ENCODE results near the gene CRYGA. TPM values are rescaled to one million over a fixed set of nuclear protein-coding genes. Genes with fewer than 3 reads are reported as not detected.

Gene CRYGA, protein sequence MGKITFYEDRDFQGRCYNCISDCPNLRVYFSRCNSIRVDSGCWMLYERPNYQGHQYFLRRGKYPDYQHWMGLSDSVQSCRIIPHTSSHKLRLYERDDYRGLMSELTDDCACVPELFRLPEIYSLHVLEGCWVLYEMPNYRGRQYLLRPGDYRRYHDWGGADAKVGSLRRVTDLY
- total RNA-seq (2014; rRNA removed; shearing (Covaris generic)) (not detected in 2 replicates), polyA plus RNA-seq (2016; fragmentation: Nextera tagmentation; extraction: Ambion mirVana) (not detected in 2 replicates)

DNA sequence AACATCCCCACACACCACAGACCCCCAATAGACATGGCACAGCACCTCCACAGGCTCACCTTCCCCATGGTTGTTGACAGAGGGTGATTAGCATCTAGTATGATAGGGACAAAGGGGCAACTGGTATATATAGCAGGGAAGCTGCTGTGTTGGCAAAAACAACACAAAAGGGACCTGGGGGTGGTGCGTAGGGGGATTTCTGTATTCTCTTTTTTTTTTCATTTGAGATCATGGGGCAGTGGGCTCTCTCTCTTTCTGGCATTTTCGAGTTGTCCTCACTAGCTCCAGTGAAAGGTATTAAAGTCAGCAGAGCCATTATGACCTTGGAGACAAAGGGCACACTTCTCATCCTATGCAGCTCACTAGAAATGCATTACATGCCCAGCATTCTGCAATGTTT, at the start of gene CRYGA:
TSS of gene CRYGA (minus strand) at position 101 of the 400 bp plus-strand sequence. CDS start at position 68, 33 bp downstream.
- Histone ChIP-seq H3K4me3 (no peak within 1 kb of the TSS), H3F3A (ENCODE audit: insufficient read depth) (no peaks in the 10 kb centered on the region), H3K79me2 (ENCODE audit: insufficient read depth) (no peaks in the 10 kb centered on the region), H2AFZ (no peak within 1 kb of the TSS), H3K4me1 (ENCODE audit: insufficient read depth) (no peaks in the 10 kb centered on the region), H3K36me3 (ENCODE audit: low read depth) (no peaks in the 10 kb centered on the region), H3K4me2 (ENCODE audit: unreplicated experiment) (no peak within 1 kb of the TSS), H3K27me3 (replicated peaks; ENCODE audit: insufficient read depth) (peaks cover 7% of the 10 kb centered on the region), H3K9ac (no peak within 1 kb of the TSS), H4K20me1 (ENCODE audit: insufficient read depth) (no peaks in the 10 kb centered on the region), H3K9me2 (ENCODE audit: insufficient read depth) (no peaks in the 10 kb centered on the region), H3K27ac (no peak within 1 kb of the TSS), H3K9me3 (ENCODE audit: low read depth) (no peaks in the 10 kb centered on the region)
- in situ Hi-C loops (cut with MboI) = no loop called here
- DNase-seq = no peak
- WGBS, 2 experiments (ENCODE audit: low coverage in 1 of 2, low lambda C conversion rate in 2 of 2, missing lambda C conversion rate in 2 of 2) = 29 to 42% methylated on average over 2 of the region's 2 CpGs
- TF ChIP-seq EZH2phosphoT487 (IDR thresholded peaks at IDR 0.05; ENCODE audit: insufficient read depth, low read depth) (no peak), EZH2 (IDR thresholded peaks at IDR 0.05; ENCODE audit: insufficient read depth, poor library complexity, severe bottlenecking) (no peak)

DNA sequence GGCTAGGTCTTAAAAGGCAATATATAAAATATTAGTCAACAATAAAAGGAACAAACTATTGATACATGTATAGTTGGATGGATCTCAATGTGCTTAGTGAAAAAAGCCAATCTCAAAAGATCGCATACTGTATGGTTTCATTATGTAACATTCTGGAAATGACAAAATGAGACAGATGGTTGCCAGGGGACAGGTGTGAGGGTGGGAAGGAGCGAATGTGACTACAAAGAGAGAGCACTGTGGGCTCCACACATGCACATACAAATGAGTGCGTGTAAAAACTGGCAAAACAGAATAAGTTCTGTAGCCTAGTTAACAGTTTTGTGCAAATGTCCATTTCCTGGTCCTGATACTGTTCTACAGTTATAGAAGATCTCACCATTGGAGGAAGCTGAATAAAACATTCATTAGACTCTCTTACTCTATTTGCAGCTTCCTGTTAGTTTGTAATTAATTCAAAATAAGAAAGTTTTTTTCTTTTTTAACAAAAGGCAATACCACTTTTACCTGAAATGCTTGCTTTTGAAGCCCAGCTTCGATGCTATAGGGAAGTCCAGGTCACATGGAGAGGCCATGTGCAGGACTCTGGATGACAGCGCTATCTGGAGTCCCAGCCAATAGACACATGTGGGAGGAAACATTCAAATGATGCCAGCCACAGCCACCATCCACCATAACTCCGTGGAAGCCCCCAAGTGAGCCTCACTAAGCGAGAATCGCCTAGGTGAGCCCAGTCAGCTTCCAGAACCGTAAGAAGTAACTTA, 47.5 kb upstream of the CRYGA start:
- Histone ChIP-seq H3K9me2 (ENCODE audit: insufficient read depth) (no peaks in the 10 kb centered on the region), H3K27ac (no peak overlapping the region), H3K4me2 (ENCODE audit: unreplicated experiment) (no peak overlapping the region), H3K27me3 (replicated peaks; ENCODE audit: insufficient read depth) (no peaks in the 10 kb centered on the region), H3K4me3 (no peak overlapping the region), H3F3A (ENCODE audit: insufficient read depth) (no peaks in the 10 kb centered on the region), H3K4me1 (ENCODE audit: insufficient read depth) (no peaks in the 10 kb centered on the region), H3K36me3 (ENCODE audit: low read depth) (no peaks in the 10 kb centered on the region), H2AFZ (no peak overlapping the region), H3K79me2 (ENCODE audit: insufficient read depth) (no peaks in the 10 kb centered on the region), H3K9ac (no peak overlapping the region), H3K9me3 (ENCODE audit: low read depth) (no peaks in the 10 kb centered on the region), H4K20me1 (ENCODE audit: insufficient read depth) (no peaks in the 10 kb centered on the region)
- 38 to 47% methylated on average over 9 of the region's 9 CpGs for WGBS, 2 experiments (ENCODE audit: low coverage in 1 of 2, low lambda C conversion rate in 2 of 2, missing lambda C conversion rate in 2 of 2)
- TF ChIP-seq EZH2 (IDR thresholded peaks at IDR 0.05; ENCODE audit: insufficient read depth, poor library complexity, severe bottlenecking) (no peak), EZH2phosphoT487 (IDR thresholded peaks at IDR 0.05; ENCODE audit: insufficient read depth, low read depth) (no peak)
- in situ Hi-C loops (cut with MboI) = no loop called here
- no peak for DNase-seq

DNA sequence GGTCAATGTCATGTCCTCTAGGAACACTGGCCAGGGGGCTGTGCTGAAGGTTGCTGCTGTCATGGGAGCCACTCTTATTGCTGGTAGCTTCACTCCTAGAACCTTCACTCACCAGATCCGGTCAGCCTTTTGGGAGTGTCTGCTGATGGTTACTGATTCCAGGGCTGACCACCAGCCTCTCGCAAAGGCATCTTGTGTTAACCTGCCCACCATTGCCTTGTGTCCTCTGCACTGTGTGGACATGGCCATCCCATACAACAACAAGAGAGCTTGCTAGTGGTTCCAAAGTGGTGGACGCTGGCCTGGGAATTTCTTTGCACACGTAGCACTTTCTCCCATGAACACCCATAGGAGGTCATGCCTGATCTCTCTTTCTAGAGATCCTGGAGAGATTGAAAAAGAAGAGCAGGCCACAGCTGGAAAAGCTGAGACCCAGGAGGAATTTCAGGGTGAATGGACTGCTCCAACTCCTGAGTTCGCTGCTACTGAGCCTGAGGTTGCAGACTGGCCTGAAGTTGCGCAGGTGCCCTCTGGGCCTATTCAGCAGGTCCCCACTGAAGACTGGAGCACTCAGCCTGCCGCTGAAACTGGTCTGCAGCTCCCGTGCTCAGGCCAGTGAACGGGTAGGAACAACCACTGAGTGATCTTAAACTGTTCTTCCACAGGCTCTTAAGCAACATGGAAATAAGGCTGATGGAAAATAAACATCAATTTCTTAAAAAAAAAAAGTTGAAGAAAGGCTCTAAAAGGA, 45.1 kb upstream of the CRYGA start:
- H3K4me3 ChIP-seq = no peak overlapping the region
- in situ Hi-C loops (cut with MboI) = no loop called here
- H3K36me3 ChIP-seq (ENCODE audit: low read depth) = no peaks in the 10 kb centered on the region
- no peak overlapping the region for H3K4me2 ChIP-seq (ENCODE audit: unreplicated experiment)
- no peaks in the 10 kb centered on the region for H3K9me2 ChIP-seq (ENCODE audit: insufficient read depth)
- H3K4me1 ChIP-seq (ENCODE audit: insufficient read depth) = no peaks in the 10 kb centered on the region
- no peaks in the 10 kb centered on the region for H4K20me1 ChIP-seq (ENCODE audit: insufficient read depth)
- H3K9ac ChIP-seq = no peak overlapping the region
- no peak overlapping the region for H2AFZ ChIP-seq
- no peaks in the 10 kb centered on the region for H3K79me2 ChIP-seq (ENCODE audit: insufficient read depth)
- no peaks in the 10 kb centered on the region for H3F3A ChIP-seq (ENCODE audit: insufficient read depth)
- TF ChIP-seq EZH2phosphoT487 (IDR thresholded peaks at IDR 0.05; ENCODE audit: insufficient read depth, low read depth) = no peak
- TF ChIP-seq EZH2 (IDR thresholded peaks at IDR 0.05; ENCODE audit: insufficient read depth, poor library complexity, severe bottlenecking) = no peak
- no peaks in the 10 kb centered on the region for H3K9me3 ChIP-seq (ENCODE audit: low read depth)
- DNase-seq = no peak
- no peaks in the 10 kb centered on the region for H3K27me3 ChIP-seq (replicated peaks; ENCODE audit: insufficient read depth)
- H3K27ac ChIP-seq = no peak overlapping the region
- 56 to 59% methylated on average over 8 to 9 of the region's 9 CpGs for WGBS, 2 experiments (ENCODE audit: low coverage in 1 of 2, low lambda C conversion rate in 2 of 2, missing lambda C conversion rate in 2 of 2)

DNA sequence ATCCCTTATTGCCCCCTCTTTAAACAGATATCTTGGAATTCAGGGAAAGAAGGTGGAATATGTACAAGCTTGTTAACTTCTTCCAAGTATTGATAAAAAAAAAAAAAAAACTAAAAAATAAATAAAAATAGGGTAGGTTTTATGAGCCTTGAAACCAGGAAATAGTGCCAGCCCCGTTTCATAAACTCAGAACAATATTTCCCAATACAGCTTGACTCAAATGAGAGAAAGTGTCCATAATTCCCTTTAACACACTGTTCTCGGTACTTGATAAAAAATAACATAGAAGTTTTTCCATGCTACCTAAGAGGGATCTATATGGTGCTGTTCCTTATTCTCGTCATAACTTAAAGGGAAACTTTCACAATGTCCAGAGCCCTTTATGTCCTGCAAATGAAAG, 44.4 kb upstream of the CRYGA start:
- H3K9ac ChIP-seq = no peak overlapping the region
- no peak overlapping the region for H3K4me3 ChIP-seq
- no peak overlapping the region for H3K27ac ChIP-seq
- no peaks in the 10 kb centered on the region for H3F3A ChIP-seq (ENCODE audit: insufficient read depth)
- in situ Hi-C loops (cut with MboI) = no loop called here
- H2AFZ ChIP-seq = no peak overlapping the region
- 42 to 49% methylated on average over 3 of the region's 3 CpGs for WGBS, 2 experiments (ENCODE audit: low coverage in 1 of 2, low lambda C conversion rate in 2 of 2, missing lambda C conversion rate in 2 of 2)
- H3K79me2 ChIP-seq (ENCODE audit: insufficient read depth) = no peaks in the 10 kb centered on the region
- no peaks in the 10 kb centered on the region for H3K36me3 ChIP-seq (ENCODE audit: low read depth)
- H3K27me3 ChIP-seq (replicated peaks; ENCODE audit: insufficient read depth) = no peaks in the 10 kb centered on the region
- H3K4me1 ChIP-seq (ENCODE audit: insufficient read depth) = no peaks in the 10 kb centered on the region
- H3K4me2 ChIP-seq (ENCODE audit: unreplicated experiment) = no peak overlapping the region
- DNase-seq = no peak
- no peaks in the 10 kb centered on the region for H3K9me2 ChIP-seq (ENCODE audit: insufficient read depth)
- no peaks in the 10 kb centered on the region for H3K9me3 ChIP-seq (ENCODE audit: low read depth)
- TF ChIP-seq EZH2phosphoT487 (IDR thresholded peaks at IDR 0.05; ENCODE audit: insufficient read depth, low read depth) (no peak), EZH2 (IDR thresholded peaks at IDR 0.05; ENCODE audit: insufficient read depth, poor library complexity, severe bottlenecking) (no peak)
- no peaks in the 10 kb centered on the region for H4K20me1 ChIP-seq (ENCODE audit: insufficient read depth)
